Fibroblast of skin of left quadriceps (primary cell): ENCODE results near the gene HOXA10.

Source experiments
- DNase-seq, 2 experiments: peaks; one replicate each; pipeline ENCODE4 v3.0.0-alpha.2; 2013; ENCODE audit warnings: low read depth in 2 of 2

The HOXA10 gene

DNA sequence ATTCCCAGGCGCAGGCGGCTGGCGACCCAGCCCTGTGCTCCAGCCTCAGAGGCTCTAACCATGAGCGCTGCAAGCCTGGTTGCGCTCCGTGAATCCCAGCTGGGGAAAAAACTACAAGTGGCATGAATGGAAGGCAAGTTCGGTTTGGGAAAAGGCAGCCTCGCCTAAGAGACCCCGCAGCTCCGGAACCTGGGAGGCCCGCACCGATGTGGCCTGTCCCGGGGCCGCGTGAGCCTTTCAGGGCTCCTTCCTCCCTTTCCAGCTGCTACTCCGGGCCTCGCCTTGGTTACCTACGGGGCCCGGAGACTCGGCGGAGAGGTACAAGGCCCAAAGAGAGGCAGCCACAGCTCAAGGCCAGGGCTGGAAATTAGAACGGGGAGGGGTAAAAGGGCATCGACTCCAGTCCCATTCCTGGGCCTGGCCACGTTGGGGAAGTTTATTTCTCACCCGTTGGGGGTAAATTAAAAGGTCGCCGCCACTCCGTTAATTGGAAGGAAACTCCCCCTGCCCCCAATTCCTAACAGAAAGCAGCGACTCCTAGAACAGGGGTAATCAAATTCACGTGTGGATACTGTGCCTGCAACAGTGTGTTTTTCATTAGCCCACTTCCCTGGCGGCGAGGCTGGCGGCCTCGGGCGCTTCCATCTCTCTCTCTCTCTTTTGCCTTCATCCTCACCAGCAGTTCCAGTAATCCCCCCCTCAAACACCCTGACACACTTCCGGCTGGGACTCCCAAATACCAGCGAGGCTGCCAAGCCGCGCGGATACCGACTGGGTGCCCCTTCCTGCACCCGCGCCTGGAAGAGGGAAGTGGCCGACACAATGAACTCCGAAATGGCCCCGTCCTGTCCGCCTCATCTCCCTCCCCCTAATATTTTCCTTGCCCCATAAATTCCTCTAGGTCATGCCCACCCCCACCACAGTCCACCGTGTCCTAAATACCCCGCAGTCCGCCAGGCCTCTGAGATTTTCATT lies 7.3 kb downstream of the HOXA10 start:
- DNase-seq, result peak in 1 of 2 experiments; percentile 71

- peak in 1 of 2 experiments; percentile 82 for DNase-seq
Observed at GRCh38 chr7:27165996-27166530, 8.1 kb downstream of the HOXA10 start.

GRCh38 chr7:27165089-27165995 lies 8.8 kb downstream of the HOXA10 start, which contains the start of gene HOXA9:
Gene HOXA9 (minus strand): TSS chr7:27165537. CDS start chr7:27165457, 80 bp downstream.
- DNase-seq, result peak; percentile 95 to 96

- DNase-seq, result no peak
Observed at GRCh38 chr7:27164367-27165088, 9.6 kb downstream of the HOXA10 start.

- DNase-seq, result no peak
Observed at GRCh38 chr7:27164045-27164366, 10.1 kb downstream of the HOXA10 start.

- DNase-seq, result no peak
Observed at GRCh38 chr7:27163288-27164044, 10.7 kb downstream of the HOXA10 start.

DNA sequence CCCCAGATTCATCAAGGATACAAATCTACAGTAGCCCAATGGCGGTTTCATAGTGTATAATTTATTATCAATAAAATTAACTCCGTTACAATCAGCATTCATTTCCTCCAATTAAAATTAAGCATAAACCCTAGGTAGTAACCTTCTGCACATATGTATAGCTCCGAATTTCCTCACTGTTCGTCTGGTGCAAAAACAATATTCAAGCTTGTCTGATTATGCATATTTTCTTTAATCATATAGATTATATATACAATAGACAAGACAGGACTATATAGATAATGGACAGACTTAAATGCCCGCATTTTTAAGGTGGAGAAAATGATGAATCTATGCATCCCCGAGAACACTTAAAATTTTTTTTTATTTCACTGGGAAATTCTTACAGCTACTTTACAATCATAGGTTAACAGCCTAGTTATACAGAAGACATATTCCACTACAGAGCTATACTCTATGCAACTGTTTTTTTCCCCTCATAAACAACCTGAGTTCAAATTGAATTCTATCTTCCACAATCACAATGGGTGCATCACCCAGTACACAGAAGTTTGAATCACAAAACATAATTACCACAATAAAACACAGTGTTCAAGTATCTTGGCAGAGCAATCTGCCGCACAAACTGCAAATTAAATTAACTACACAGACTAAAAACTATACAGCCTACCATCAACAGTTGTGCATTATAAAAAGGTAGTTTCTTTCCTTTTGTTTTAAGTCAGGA lies 11.4 kb downstream of the HOXA10 start:
- no peak for DNase-seq

DNA sequence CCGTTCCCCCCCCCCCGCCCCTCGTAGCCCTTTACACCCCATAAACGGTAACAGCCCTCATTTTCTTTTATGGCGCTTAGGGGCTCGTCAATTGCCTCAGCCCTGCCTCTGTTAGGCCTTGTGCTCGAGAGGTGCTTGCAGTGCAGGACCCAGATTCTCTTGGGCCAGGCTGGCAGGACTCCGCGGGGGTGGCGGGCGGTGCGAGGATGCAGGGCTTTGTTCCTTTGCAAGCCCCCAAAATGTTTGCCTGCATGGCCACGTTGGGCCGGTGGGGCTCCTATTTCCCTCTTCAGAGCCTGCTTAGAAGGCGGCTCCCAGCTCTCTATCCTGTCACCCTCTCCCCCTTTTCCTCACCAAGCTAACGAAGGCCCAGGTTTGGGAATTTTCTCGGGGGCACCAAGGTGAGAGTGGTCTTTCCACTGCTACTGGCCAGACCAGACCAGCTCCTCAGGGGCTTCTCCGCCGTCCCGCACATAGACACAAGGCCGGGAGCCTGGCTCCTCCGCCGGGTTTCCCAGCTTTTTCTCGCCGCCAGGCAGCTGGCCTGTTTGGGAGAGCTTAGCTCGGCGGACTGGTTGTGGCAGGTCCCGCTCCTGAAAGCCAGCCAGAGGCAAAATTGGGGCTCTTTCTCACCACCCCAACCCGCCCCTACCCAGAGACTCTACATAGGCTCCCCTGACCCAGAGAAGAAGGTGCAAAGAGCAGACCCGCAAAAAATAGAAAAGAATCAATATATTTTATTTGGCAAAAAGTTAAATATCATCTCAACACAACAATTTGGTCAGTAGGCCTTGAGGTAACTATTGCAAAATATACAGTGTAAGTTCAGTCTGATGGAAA lies 12.2 kb downstream of the HOXA10 start:
- no peak for DNase-seq

- DNase-seq, result no peak
Observed at GRCh38 chr7:27161214-27161720, 12.9 kb downstream of the HOXA10 start.

DNA sequence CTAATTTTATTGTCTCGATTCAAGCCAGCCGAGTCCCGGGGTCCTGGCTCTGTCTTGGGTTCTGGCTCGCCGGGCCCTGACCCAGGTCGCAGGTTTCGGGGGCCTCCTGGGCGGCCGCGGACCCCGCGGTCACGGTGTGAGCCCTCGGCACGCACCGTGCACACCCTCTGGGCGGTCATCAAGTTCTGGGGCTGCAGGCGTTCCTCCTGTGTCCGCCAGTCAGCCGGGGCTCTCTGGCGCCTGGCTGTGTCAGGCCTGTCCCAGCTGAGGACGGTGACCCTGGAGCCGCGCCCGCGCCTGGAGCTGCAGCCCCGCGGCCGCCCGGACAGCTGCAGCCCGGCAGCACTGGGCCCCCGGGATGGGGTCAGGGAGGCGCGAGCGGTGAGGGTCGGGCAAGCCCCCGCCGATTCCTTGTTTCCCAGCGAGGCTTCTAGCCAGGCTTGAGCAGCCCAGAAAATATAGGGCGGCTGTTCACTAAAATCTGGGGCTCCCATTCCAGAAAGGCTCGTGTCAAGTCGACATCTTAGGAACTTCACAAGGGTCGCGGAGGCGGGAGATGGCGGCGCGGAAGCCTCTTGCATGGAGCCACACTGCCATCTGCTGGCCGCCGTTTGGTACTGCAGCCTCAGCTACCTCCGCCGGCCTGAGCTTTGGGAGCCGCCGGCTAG lies 13.4 kb downstream of the HOXA10 start:
- DNase-seq, result peak in 1 of 2 experiments; percentile 68

DNA sequence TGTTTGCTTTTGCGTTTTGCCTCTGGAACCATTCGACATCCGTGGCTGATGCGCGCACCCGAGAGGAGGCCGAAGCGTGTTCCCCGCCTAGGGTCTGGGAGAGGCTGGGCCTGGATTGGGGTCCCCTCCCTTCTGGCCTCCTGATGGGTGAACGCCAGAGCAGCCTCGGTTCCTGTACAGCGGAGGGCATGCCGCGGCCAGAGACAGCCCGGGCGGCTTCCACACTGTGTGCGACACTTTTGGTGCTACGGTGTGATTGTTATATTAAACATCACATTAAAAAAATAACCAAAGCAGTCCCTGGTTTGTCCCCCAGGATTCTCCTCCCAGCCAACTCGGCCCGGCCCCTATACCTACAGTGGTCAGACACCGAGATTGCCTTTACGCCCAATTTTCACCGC lies 14.0 kb downstream of the HOXA10 start:
- DNase-seq, result no peak

DNA sequence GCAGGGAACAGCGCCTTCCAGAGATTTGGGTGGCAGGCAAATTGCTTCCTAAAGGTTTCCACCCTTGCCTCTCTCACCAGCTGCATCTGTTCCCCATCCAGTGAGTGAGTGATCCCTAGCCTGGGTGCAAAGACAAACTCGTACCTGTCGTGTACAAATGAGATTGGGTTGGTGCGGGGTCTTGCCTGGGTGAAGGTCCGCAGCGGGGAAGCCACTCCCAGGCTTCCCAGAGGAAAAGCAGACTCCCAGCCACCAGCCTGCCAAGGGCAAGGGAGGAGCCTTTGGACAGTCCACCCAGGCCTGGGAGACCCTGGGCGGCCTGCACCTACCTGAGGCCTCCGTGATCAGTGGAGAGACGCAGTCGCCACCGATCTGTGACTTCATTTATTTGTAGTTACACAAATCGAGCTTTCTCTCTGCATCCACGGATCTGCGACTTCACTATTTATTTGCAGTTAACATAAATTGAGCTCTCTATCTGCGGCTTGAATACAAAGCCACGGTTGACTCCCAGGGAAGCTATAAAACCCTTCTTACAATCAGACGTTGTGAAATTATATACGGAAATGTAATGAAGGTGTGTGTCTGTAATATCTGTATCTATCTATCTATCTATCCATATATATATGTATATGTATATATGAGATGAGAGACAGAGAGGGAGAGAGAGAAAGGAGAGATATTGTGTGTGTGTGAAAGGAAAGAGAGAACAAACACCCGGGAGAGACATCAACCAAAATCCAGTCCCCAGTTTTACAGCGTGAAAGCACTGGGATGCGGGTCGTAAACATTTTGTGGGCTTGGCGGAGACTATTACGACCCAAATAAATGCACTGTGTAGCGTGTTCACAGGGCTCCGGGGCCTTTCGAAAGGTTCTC lies 14.6 kb downstream of the HOXA10 start:
- DNase-seq, result no peak

- DNase-seq, result no peak
Observed at GRCh38 chr7:27158436-27159265, 15.5 kb downstream of the HOXA10 start.

DNA sequence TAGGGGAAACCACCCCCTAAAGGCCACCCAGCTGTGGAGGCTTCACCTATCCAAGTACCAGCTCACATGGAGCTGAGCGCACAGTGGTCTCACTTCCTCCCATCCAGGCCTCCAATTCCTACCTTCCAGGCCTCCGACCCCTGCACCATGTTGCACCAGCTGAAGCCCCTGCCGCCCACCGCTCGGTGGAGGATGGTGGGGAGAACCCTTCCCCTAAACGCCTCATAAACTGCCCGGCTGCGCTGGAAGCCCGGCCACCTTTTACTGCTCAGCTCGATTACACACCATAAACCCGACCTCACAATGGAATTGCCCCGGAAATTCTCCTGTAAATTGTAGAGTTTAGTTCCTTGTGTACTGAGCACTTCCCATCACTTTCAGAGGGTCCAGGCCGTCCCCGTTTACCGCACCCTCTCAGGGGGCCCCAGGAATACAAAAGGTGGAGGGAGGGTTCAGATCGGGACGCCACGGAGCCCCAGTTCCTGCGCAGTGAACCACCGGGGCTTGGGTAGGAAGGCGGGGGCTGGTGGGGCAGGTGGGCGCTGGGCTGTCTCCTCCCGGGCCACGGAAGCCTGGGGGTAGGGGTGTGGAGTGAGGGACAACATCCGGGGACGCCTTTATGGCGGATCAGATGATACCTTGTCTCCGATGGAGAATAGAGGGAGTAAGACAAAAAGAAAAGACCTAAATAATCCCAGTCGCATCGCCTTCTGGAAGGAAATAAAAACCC lies 16.3 kb downstream of the HOXA10 start:
- no peak for DNase-seq

- no peak for DNase-seq
Observed at GRCh38 chr7:27156916-27157701, 17.0 kb downstream of the HOXA10 start.
